Liver (tissue), 9 donors: Measurements from ENCODE around the gene CBX6. TPM values are rescaled to one million over a fixed set of nuclear protein-coding genes. Genes with fewer than 3 reads are reported as not detected.

ENCODE experiments used
- DNase-seq: peaks from one replicate; pipeline ENCODE4 v3.0.0-alpha.2; 2017; ENCODE audit warnings: low spot score
- H3K27ac ChIP-seq, 2 donors: one replicate each; pipeline ENCODE4 v1.7.0; 2013; ENCODE audit warnings: inconsistent platforms in 2 of 2, low read length in 2 of 2, control low read depth in 1 of 2, low read depth in 1 of 2, mild to moderate bottlenecking in 1 of 2
- H3K27me3 ChIP-seq, 4 donors: one replicate each; pipeline versions ENCODE4 v1.6.1 to v1.7.0; 2013; ENCODE audit warnings: low read length in 3 of 4, inconsistent platforms in 1 of 4, mild to moderate bottlenecking in 1 of 4, moderate library complexity in 1 of 4; ENCODE audit not compliant: control insufficient read depth in 4 of 4, insufficient read depth in 4 of 4
- H3K36me3 ChIP-seq, 4 donors: one replicate each; pipeline versions ENCODE4 v1.6.1 to v1.7.0; 2013; ENCODE audit warnings: low read length in 3 of 4, mild to moderate bottlenecking in 3 of 4, low read depth in 1 of 4, moderate library complexity in 1 of 4; ENCODE audit not compliant: control insufficient read depth in 4 of 4, insufficient read depth in 3 of 4
- H3K4me1 ChIP-seq, 4 donors: one replicate each; pipeline versions ENCODE4 v1.6.1 to v1.7.0; 2013; ENCODE audit warnings: low read length in 3 of 4, mild to moderate bottlenecking in 3 of 4, moderate library complexity in 1 of 4; ENCODE audit not compliant: control insufficient read depth in 4 of 4, insufficient read depth in 4 of 4
- H3K4me3 ChIP-seq, 3 donors: one replicate each; pipeline versions ENCODE4 v1.6.1 to v1.7.0; 2013; ENCODE audit warnings: low read length in 3 of 3, control low read depth in 1 of 3, low read depth in 1 of 3, mild to moderate bottlenecking in 1 of 3
- H3K9ac ChIP-seq, 2 donors: one replicate each; pipeline ENCODE4 v1.7.0; 2013; ENCODE audit warnings: low read length in 2 of 2, mild to moderate bottlenecking in 2 of 2, moderate library complexity in 2 of 2, control low read depth in 1 of 2, low read depth in 1 of 2
- H3K9me3 ChIP-seq, 4 donors: one replicate each; pipeline versions ENCODE4 v1.6.1 to v1.7.0; 2013; ENCODE audit warnings: low read length in 3 of 4; ENCODE audit not compliant: control insufficient read depth in 4 of 4
- ATF3 ChIP-seq: IDR thresholded peaks from 2 replicates; pipeline ENCODE4 v1.6.1; 2016; ENCODE audit warnings: antibody characterized with exemption
- EGR1 ChIP-seq, 2 donors: IDR thresholded peaks; 2 replicates each; pipeline ENCODE4 v1.6.1; 2016 to 2018; ENCODE audit warnings: antibody characterized with exemption in 2 of 2, low read depth in 2 of 2
- FOXA1 ChIP-seq: IDR thresholded peaks from 2 replicates; pipeline ENCODE4 v1.6.1; 2016; ENCODE audit warnings: antibody characterized with exemption
- FOXA2 ChIP-seq: IDR thresholded peaks from 2 replicates; pipeline ENCODE4 v1.6.1; 2016; ENCODE audit warnings: antibody characterized with exemption
- GABPA ChIP-seq, 2 donors: IDR thresholded peaks in 1 of 2; conservative IDR thresholded peaks in 1 of 2; 2 replicates each; pipeline ENCODE4 v1.6.1; 2016; ENCODE audit warnings: antibody characterized with exemption in 2 of 2, mild to moderate bottlenecking in 1 of 2, moderate library complexity in 1 of 2
- HNF4G ChIP-seq: IDR thresholded peaks from 2 replicates; pipeline ENCODE4 v1.6.1; 2016; ENCODE audit warnings: antibody characterized with exemption
- MAX ChIP-seq: IDR thresholded peaks from 2 replicates; pipeline ENCODE4 v1.6.1; 2016; ENCODE audit warnings: antibody characterized with exemption
- NR2F2 ChIP-seq: IDR thresholded peaks from 2 replicates; pipeline ENCODE4 v1.6.1; 2016; ENCODE audit warnings: antibody characterized with exemption
- RAD21 ChIP-seq, 2 donors: IDR thresholded peaks; 2 replicates each; pipeline ENCODE4 v1.6.1; 2016; ENCODE audit warnings: antibody characterized with exemption in 2 of 2, mild to moderate bottlenecking in 2 of 2
- RXRA ChIP-seq, 2 donors: IDR thresholded peaks; 2 replicates each; pipeline ENCODE4 v1.6.1; 2017 to 2018; ENCODE audit warnings: antibody characterized with exemption in 2 of 2, mild to moderate bottlenecking in 1 of 2
- SP1 ChIP-seq: IDR thresholded peaks from 2 replicates; pipeline ENCODE4 v1.6.1; 2018; ENCODE audit warnings: antibody characterized with exemption, mild to moderate bottlenecking
- TAF1 ChIP-seq: conservative IDR thresholded peaks from 2 replicates; pipeline ENCODE4 v1.6.1; 2016; ENCODE audit warnings: antibody characterized with exemption, mild to moderate bottlenecking
- YY1 ChIP-seq: IDR thresholded peaks from 2 replicates; pipeline ENCODE4 v1.6.1; 2016; ENCODE audit warnings: antibody characterized with exemption, mild to moderate bottlenecking
- WGBS: extraction: QIAGEN DNeasy Blood & Tissue Kit; methylation state at CpG from one replicate; pipeline ENCODE4 v1.1.7; 2013; 5-methylcytosine and 5-hydroxymethylcytosine counted together
- polyA plus RNA-seq, 2 donors: library from polyadenylated mRNA; stranded (reverse) in 1 of 2; unstranded in 1 of 2; fragments of 200-250 nt in 1 of 2; fragments of >200 nt in 1 of 2; fragmentation: Nextera tagmentation in 1 of 2; extraction: Ambion mirVana in 1 of 2; gene quantifications; one replicate each; pipeline versions ENCODE4 v1.2.1 to v1.2.3, GENCODE V29; 2013 to 2015
- total RNA-seq, 2 donors: library from RNA; depleted of rRNA; stranded (reverse); fragments of >200 nt; gene quantifications; one replicate each; pipeline ENCODE4 v1.2.3, GENCODE V29; 2014
- TF ChIP-seq, protein P1 (sequence below): fragments of 150-350 bp; IDR thresholded peaks from 2 replicates; pipeline ENCODE4 v1.5.1; 2017; ENCODE audit warnings: improper control_type of control experiment, low read depth, low read length; ENCODE audit not compliant: missing input control
- donor health status: healthy.
- donor health status: healthy.
- donor health status: healthy.
- donor health status: healthy.
- donor health status: healthy.

Gene CBX6
- total and polyA plus RNA-seq, 4 donors, result 7.3 to 11.0 (median 10.2) TPM

- no peak overlapping the region for H3K4me3 ChIP-seq
- 87% methylated on average over 6 of the region's 6 CpGs for WGBS
- H3K4me1 ChIP-seq, result no peaks in the 10 kb centered on the region
- TF ChIP-seq SP1 (no peak), YY1 (no peak), MAX (no peak), FOXA2 (no peak), TAF1 (no peak), EGR1 (IDR thresholded peaks at IDR 0.05; ENCODE audit: low read depth in 2 of 2) (no peak), ATF3 (no peak), HNF4G (no peak), RAD21 (IDR thresholded peaks at IDR 0.05) (no peak), RXRA (IDR thresholded peaks at IDR 0.05) (no peak), NR2F2 (no peak)
- no peaks in the 10 kb centered on the region for H3K27me3 ChIP-seq
- no peak overlapping the region for H3K27ac ChIP-seq
- DNase-seq, result no peak
- H3K9me3 ChIP-seq, result no peaks in the 10 kb centered on the region
- no peaks in the 10 kb centered on the region for H3K36me3 ChIP-seq
- H3K9ac ChIP-seq, result no peak overlapping the region
These were observed 54.8 kb downstream of the CBX6 start for GRCh38 chr22:38817196-38817595.

DNA sequence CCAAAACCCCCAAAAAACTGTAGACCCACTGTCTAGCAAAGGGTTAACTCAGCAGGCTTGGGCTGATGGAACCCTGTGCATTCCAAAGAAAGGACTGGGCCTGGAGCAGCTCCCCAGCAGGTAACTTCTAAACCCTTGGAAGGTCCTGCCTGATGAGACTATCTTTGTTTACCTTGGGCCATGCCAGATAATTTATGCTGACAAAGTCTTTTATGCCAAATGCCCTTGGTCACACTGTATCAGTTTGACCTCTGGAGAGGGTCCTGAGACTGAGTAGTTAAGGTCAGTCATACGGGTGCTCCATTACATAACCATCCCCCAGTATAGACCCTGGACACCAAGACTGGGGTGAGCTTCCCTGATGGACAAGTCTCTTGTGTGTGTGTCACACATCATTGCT, 56.2 kb downstream of the CBX6 start:
- no peak overlapping the region for H3K9ac ChIP-seq
- H3K27ac ChIP-seq, result no peak overlapping the region
- no peaks in the 10 kb centered on the region for H3K27me3 ChIP-seq
- no peak for DNase-seq
- H3K9me3 ChIP-seq, result no peaks in the 10 kb centered on the region
- TF ChIP-seq FOXA2 (no peak), GABPA (IDR thresholded peaks at IDR 0.05 in 1 of 2, conservative IDR thresholded peaks at IDR 0.05 in 1 of 2) (no peak), EGR1 (IDR thresholded peaks at IDR 0.05; ENCODE audit: low read depth in 2 of 2) (no peak), TAF1 (no peak), RAD21 (IDR thresholded peaks at IDR 0.05) (no peak), YY1 (no peak), FOXA1 (no peak)
- TF ChIP-seq, protein P1, sequence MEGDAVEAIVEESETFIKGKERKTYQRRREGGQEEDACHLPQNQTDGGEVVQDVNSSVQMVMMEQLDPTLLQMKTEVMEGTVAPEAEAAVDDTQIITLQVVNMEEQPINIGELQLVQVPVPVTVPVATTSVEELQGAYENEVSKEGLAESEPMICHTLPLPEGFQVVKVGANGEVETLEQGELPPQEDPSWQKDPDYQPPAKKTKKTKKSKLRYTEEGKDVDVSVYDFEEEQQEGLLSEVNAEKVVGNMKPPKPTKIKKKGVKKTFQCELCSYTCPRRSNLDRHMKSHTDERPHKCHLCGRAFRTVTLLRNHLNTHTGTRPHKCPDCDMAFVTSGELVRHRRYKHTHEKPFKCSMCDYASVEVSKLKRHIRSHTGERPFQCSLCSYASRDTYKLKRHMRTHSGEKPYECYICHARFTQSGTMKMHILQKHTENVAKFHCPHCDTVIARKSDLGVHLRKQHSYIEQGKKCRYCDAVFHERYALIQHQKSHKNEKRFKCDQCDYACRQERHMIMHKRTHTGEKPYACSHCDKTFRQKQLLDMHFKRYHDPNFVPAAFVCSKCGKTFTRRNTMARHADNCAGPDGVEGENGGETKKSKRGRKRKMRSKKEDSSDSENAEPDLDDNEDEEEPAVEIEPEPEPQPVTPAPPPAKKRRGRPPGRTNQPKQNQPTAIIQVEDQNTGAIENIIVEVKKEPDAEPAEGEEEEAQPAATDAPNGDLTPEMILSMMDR, result no peak
- H3K4me3 ChIP-seq, result no peak overlapping the region
- no peaks in the 10 kb centered on the region for H3K4me1 ChIP-seq
- WGBS, result 27% methylated on average over 1 of the region's 1 CpG
- no peaks in the 10 kb centered on the region for H3K36me3 ChIP-seq

Other genes with a start within 250 kb of the CBX6 start
- under 1 TPM; 0.05 to 0.42 TPM for gene FAM227A, start 215.8 kb downstream of the CBX6 start, total RNA-seq
- under 1 TPM; 0.01 to 0.03 TPM for gene FAM227A, start 215.8 kb downstream of the CBX6 start, polyA plus RNA-seq
- gene CBY1, start 215.6 kb downstream of the CBX6 start, total RNA-seq, result 1 to 10 TPM; 6.3 to 8.6 TPM
- 10 to 100 TPM in 1 of 2 donors, 1 to 10 TPM in 1; 9.3 to 14.9 TPM for gene CBY1, start 215.6 kb downstream of the CBX6 start, polyA plus RNA-seq
- gene TOMM22, start 190.3 kb downstream of the CBX6 start, total RNA-seq, result 10 to 100 TPM; 20.2 to 20.8 TPM
- gene TOMM22, start 190.3 kb downstream of the CBX6 start, polyA plus RNA-seq, result 10 to 100 TPM; 21.9 to 44.3 TPM
- 10 to 100 TPM; 15.6 to 20.6 TPM for gene JOSD1, start 171.3 kb downstream of the CBX6 start, total RNA-seq
- 10 to 100 TPM in 1 of 2 donors, 1 to 10 TPM in 1; 3.4 to 13.8 TPM for gene JOSD1, start 171.3 kb downstream of the CBX6 start, polyA plus RNA-seq
- gene GTPBP1, start 166.3 kb downstream of the CBX6 start, total RNA-seq, result 10 to 100 TPM; 24.3 to 56.3 TPM
- gene GTPBP1, start 166.3 kb downstream of the CBX6 start, polyA plus RNA-seq, result 1 to 10 TPM; 5.3 to 7.8 TPM
- 100 to 1,000 TPM in 1 of 2 donors, 10 to 100 TPM in 1; 53.3 to 170 TPM for gene SUN2, start 116.2 kb downstream of the CBX6 start, total RNA-seq
- 100 to 1,000 TPM in 1 of 2 donors, 10 to 100 TPM in 1; 13.1 to 110 TPM for gene SUN2, start 116.2 kb downstream of the CBX6 start, polyA plus RNA-seq
- gene DNAL4, start 78.1 kb downstream of the CBX6 start, total RNA-seq, result 1 to 10 TPM; 4.0 to 5.6 TPM
- 1 to 10 TPM; 4.9 TPM for gene DNAL4, start 78.1 kb downstream of the CBX6 start, polyA plus RNA-seq
- gene NPTXR, start 28.2 kb downstream of the CBX6 start, total RNA-seq, result under 1 TPM; 0.05 to 0.25 TPM
- under 1 TPM; 0.07 to 0.45 TPM for gene NPTXR, start 28.2 kb downstream of the CBX6 start, polyA plus RNA-seq
- gene APOBEC3A, start 85.4 kb upstream of the CBX6 start, total RNA-seq, result 1 to 10 TPM; 8.4 to 8.7 TPM
- gene APOBEC3A, start 85.4 kb upstream of the CBX6 start, polyA plus RNA-seq, result under 1 TPM; 0.26 to 0.77 TPM
- 1 to 10 TPM in 1 of 2 donors, under 1 TPM in 1; 0.08 to 6.0 TPM for gene APOBEC3B, start 110.1 kb upstream of the CBX6 start, total RNA-seq
- 1 to 10 TPM in 1 of 2 donors, under 1 TPM in 1; 0.61 to 1.2 TPM for gene APOBEC3B, start 110.1 kb upstream of the CBX6 start, polyA plus RNA-seq
- 10 to 100 TPM in 1 of 2 donors, 1 to 10 TPM in 1; 1.2 to 11.9 TPM for gene APOBEC3C, start 142.0 kb upstream of the CBX6 start, total RNA-seq
- 1 to 10 TPM; 2.2 to 5.2 TPM for gene APOBEC3C, start 142.0 kb upstream of the CBX6 start, polyA plus RNA-seq
- 1 to 10 TPM in 1 of 2 donors, under 1 TPM in 1; 0.50 to 1.4 TPM for gene APOBEC3D, start 148.9 kb upstream of the CBX6 start, total RNA-seq
- under 1 TPM; 0.29 to 0.78 TPM for gene APOBEC3D, start 148.9 kb upstream of the CBX6 start, polyA plus RNA-seq
- 1 to 10 TPM; 2.3 to 4.5 TPM for gene APOBEC3F, start 168.6 kb upstream of the CBX6 start, total RNA-seq
- gene APOBEC3F, start 168.6 kb upstream of the CBX6 start, polyA plus RNA-seq, result 1 to 10 TPM; 1.6 to 1.7 TPM
- gene APOBEC3G, start 205.1 kb upstream of the CBX6 start, total RNA-seq, result 1 to 10 TPM; 3.3 to 9.2 TPM
- 1 to 10 TPM; 1.9 to 2.6 TPM for gene APOBEC3G, start 205.1 kb upstream of the CBX6 start, polyA plus RNA-seq
- gene APOBEC3H, start 225.0 kb upstream of the CBX6 start, total RNA-seq, result not detected
- gene APOBEC3H, start 225.0 kb upstream of the CBX6 start, polyA plus RNA-seq, result under 1 TPM in 1 of 2 donors, not detected in 1; 0.25 TPM